Stimulated activated CD4-positive, alpha-beta T cell treated with anti-CD3 and anti-CD28 coated beads, TNF-alpha, amount 100 ng/mL, for 4 hours (primary cell): ENCODE data around the gene GLB1L3.
A peak's percentile ranks its signal among the peaks of the same experiment; 100 is the strongest.
"Not testable (repeated sequence)": the region's sequence is repeated elsewhere in the genome, so short reads cannot be mapped to it uniquely, and the experiment has no call there.

Source experiments
- DNase-seq, 3 experiments: peaks; one replicate each; pipeline ENCODE4 v3.0.0-alpha.2; 2020; ENCODE audit warnings: low read depth in 3 of 3

The GLB1L3 gene

DNA sequence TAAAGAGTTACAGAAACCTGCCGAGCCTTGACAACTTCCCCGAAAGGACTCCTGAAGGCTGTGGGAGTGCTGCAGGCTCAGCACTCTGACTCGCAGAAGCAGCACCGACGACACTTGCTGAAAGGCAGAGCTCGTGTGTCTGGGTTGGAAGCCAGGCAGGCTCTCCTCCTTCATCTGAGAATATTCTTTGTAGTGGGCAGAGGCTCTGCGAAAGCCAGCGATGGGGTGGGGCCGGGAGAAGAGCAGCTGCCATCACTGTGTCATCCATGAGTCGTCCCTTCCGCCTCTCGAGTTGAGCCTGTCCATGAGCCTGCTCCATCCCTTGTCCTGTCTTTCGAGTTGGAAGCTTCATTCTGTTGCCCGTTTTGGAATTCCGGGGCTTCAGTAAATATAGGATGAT, 67.5 kb downstream of the GLB1L3 start:
- no peak for DNase-seq

DNA sequence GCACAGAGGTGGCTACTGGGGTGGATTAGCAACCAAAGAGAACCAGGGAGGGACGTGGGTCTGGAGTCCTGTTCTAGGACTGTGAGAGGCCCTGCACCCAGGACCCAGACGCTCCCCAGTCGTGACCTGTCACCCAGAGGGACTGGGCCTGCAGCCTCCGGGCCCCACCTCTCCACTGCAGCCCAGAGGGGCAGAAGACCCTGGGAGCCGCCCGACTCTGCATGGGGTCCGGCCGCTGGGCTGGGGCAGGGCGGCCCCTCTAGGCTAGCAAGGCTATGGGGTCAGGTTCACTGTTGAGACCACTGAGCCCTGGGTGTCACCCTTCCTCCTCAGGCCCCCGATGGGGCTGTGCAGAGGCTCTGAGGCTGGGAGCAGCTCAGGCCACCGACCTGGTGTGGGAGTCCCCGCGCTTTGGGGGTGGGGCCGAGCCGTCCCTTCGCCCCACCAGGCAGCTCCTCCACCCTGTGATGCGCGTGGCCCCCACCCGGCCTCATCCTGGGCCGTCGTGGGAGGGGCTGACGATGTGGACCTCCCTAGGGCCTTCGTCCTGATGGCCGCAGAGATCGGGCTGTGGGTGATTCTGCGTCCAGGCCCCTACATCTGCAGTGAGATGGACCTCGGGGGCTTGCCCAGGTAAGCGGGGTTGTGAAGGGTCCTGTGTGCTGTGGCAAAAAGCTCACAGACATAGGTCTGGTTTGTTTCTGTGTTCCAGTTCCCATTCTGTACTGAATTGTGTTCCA, 68.5 kb downstream of the GLB1L3 start:
- DNase-seq: not testable (repeated sequence)

DNA sequence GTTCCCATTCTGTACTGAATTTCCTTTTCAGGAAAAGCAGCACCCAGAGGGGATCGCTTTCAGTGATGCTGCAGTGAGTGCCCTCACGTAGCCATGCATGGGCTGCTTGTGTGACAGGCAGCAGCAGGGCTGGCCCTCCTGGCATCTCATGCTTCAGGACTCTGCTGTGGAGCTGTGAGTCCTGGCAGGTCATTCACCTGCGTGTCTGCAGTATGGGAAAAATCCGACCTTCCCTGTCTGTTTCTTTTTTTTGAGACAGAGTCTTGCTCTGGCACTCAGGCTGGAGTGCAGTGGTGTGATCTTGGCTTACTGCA, 69.0 kb downstream of the GLB1L3 start:
- DNase-seq: no peak

DNA sequence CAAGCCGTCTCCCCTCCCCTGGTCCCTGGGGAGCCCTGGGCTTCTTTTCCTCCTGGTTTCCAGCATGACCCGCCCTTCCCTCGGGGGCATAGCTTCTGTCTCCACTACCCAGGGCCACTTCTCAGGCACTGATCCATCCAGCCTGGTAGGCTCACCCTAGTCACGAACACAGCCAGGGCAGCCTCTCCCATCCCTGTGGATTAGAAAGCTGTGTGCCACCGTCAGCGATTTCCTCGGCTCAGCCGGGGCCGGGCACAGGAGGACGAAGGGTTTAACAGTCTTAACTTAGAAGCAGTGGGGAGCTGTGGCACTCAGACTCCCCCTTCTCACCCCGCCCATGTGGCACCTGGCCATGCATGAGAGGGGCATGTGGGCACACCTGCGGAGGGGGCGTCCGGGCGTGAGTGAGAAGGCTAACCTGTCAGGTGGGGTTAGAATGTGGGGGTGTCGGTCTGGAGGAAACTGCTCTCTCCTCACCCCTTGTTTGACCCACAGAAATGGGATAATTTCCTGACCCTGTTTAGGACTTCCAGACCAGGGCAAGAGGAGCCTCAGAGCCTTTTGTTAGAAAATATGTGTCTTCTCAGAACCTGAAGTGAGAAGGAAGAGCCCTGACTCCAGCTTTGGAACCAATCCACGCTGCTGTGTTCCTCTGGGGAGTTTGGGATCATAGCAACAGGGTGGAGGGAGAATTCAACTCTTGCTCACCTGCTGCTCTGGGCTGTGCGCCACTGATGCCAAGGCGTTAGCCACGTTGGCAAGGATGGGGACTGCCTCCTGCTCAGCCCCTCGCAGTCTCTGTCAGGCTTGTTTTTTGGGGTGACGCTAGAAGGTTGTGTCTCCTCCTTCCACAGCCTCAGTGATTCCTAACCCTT, 70.2 kb downstream of the GLB1L3 start:
- no peak for DNase-seq

DNA sequence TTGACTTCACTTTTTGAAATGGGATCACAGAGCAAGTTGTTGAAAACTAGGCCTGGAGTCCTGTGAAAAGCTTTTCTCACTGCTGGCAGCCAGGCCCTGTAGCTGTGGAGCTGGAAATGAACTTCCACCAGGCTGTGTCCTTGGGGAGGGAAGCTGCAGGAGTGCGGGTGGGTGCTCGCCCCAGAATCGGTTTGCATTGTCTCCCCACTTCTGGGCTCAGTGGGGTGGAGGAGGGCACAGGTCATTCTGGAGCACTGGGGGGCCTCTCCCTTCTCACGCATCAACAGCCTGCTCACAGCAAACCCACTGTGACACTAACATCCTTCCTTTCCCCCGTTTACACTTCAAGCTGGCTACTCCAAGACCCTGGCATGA, 70.8 kb downstream of the GLB1L3 start:
- DNase-seq: no peak

DNA sequence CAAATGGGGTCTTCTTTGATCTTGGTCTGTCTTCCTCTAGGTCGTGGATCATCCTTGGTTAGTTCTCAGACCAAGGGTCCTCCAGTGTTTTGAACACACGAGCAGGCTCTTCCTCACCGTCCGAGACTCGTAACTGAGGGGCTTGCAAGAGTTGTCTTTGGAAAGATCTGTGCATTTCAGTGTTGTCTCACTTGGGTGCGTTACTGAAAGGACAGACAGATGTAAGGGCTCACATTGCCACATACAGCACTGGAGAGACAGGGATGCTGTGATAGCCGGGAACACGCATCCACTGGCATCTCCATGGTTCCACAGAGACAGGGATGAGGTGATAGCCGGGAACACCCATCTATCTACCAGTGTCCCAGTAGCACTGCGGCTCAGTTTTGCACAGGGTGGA, 71.3 kb downstream of the GLB1L3 start:
- DNase-seq: no peak

DNA sequence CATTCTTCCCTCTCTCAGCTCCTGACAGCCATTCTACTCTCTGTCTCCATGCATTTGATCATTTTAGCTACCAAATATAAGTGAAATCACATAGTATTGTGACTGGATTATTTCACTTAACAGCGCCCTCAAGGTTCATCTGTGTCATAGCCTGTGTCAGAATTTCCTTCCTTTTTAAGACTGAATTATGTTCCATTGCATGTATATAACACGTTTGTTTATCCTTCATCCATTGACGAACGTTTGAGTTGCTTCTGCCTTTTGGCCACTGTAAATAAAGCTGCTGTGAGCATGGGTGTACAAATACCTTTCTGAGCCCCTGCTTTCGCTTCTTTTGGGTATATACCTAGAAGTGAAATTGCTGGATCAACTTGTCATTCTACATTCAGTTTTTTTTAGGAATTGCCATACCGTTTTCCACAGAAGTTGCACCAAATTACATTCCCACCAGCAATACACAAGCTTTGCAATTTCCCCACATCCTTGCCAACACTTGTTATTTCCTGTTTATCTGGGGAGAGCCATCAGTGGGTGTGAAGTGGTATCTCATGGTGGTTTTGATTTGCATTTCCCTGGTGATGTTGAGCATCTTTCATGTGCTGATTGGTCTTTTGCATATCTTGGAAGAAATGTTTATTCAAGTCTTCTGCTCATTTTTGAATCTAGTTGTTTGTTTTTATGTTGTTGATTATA, 73.1 kb downstream of the GLB1L3 start:
- DNase-seq: no peak

DNA sequence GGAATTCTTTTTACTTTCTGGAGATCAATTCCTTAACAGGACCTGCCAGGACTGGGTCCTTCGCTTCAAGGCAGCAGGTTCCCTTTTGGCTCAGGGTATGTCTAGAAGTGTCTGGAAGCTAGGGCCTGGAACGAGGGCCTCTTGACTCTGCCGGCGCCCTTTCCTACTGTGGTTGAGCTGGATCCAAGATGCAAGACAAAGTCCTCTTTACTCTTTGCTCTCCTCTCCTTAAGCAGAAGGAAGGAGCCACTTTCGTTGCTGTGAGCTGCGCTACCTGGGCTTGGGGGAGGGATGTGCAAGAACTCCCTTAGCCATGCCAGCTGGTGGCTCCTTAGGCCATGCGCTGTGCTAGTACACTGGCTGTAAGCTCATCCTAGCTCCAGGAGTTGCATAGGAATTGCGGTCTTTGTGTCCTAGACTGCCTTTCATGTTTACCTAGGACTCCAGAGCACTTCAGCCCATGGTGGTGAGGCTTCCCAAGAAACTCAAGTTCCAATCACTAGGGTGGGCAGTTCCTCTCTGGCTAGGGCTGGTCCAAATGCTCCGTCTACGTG, 73.7 kb downstream of the GLB1L3 start:
- DNase-seq: no peak

DNA sequence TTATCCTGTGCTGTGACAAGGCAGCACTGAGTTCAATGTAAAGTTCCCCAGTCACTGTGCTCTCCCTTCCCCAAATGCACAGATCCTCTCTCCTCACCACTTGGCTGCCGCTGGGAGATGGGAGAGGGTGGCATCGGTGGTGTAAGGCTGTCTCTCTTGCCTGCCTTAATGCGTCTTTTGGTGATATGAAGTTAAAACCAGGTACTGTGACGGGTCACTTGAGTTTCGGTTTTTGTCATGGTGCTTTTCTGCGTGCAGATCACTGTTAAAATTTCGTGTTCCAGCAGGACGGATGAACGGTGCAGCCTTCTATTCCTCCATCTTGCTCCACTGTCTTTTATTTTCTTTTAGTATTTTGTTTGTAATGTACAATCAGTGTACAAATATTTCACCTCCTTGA, 74.2 kb downstream of the GLB1L3 start:
- DNase-seq: no peak

DNA sequence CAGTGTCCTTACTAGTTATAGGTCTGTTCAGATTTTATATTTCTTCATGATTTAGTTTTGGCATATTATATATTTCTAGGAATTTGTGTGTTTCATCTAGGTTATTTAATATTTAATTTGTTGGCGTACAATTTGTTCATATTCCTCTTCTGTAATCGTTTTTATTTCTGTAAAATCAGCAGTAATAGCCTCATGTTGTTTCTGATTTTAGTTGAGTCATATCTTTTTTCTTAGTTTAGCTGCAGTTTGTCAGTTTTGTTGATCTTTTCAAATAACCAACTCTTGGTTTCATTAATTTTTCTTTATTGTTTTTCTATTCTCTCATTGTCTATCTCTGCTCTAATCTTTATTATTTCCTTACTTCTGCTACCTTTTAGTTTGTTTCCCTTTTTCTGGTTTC, 75.9 kb downstream of the GLB1L3 start:
- DNase-seq: no peak

DNA sequence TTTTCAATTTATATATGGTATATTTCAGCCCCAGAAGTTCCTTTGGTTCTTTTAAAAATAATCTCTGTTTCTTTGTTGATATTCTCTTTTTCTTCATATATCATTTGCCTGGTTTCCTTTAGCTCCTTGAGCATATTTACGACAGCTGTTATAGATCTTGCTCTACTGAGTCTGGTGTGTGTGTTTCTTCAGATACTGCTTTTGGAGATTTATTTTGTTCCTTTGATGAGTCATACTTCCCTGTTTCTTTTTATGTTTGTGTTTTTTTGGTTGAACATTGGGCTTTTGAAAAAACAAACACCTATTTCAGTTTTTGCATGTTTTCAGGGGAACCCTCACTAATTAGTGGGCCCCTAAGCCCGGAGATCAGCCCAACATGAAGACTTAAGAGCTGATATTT, 79.0 kb downstream of the GLB1L3 start:
- no peak for DNase-seq

DNA sequence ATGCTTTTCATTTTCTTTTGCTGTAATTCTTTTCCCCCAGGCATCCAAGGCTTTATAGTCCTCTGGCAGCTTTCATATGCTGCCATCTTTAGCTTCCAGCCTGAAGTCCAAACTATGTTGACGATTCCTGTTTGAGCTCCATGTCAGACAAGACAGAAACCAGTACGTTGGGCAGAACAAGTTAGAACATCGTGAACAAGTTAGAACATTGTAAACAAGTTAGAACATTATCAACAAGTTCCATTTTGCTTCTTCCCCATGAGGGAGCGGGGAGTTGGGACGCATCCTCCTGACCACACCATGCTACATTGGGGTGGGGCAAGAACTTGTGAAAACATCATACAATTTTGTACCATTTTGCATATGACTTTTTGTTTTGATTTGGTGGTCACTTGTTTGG, 79.5 kb downstream of the GLB1L3 start:
- DNase-seq: no peak

DNA sequence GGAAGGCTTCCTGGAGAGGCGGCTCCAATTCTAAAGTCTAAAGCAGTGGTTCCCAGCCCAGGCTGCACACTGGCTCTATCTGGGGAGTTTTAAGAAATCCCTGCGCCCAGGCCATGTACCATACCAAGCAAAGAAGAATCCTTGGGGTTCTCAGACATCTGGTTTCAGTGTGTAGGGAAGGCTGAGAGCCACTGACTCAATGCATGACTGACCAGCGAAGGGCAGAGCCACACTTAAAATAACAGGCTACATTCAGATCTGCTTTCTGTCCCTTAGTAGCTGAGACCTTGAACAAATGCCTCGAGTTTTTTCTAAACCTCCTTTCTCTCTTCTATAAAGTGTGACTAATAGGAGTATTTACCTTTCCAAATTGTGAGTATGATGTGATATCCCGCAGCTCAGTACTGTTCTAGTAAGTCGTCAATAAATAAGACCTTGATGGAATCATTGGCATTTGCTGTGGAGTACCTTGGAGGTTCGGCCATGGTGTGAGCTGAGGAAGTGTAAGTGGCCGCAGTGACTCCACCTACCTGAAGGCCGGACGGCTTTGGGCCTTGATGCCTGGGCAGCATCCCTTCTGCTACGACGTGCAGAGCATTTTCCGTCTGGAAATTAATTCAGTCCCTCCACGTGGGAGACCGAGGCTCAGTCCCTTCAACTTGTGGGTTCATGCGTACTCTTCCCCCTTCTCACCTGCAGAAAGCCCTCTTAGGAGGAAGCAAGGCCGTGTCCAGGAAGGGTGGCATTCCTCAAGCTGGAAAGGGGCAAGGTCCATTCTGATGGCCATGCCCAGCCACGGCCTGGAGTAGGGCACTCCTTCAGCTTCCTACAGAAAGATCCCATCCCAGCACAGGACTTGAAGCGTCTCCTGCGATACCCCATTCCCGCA, 80.7 kb downstream of the GLB1L3 start:
- no peak for DNase-seq

DNA sequence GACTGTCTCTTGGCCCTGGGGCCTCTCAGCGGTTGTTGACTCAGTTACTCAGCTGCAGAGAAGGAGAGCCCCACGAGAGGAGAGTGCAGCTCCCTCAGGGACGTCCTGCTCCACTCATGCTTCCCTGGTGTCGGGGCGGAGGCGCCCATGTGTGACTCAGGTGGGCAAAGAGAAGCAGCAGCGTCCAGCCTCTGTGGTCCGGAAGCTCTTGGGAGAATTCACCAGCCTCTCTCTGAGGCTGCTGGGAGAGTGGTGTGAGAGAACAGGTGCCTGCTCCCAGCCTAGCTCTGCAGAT, 81.3 kb downstream of the GLB1L3 start:
- DNase-seq: no peak

DNA sequence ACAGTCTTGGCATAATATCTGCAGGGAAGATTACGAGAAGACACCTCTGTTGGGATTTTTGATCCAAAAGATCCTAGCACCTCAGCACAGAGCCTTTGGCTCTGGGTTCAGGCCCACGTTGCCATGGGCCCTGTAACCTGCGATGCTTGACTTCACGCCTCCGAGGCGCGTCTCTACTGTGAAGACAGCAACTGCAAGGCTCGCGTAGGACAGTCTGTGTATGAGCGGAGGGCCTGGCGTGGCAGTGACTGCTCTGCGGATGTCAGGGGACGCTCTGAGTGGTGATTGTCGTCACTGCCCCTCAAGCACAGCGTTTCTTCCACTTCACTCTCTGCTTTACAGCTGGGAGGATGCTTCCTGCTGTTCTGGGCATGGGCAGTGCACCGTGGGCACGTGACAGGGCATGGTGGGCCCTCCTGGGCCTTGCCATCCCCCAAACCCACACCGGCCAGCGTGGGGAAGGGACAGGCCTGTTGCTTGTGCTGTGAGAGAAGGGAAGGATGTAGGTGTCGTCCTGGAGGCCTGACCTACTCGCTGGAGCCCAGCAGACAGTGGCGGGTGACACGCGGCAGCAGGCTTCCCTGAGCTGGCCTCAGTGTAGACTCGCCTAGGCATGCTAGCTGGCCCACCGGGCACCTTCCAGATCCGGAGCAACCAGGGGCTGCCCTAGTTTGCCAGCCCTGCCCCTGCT, 82.1 kb downstream of the GLB1L3 start:
- DNase-seq: no peak

DNA sequence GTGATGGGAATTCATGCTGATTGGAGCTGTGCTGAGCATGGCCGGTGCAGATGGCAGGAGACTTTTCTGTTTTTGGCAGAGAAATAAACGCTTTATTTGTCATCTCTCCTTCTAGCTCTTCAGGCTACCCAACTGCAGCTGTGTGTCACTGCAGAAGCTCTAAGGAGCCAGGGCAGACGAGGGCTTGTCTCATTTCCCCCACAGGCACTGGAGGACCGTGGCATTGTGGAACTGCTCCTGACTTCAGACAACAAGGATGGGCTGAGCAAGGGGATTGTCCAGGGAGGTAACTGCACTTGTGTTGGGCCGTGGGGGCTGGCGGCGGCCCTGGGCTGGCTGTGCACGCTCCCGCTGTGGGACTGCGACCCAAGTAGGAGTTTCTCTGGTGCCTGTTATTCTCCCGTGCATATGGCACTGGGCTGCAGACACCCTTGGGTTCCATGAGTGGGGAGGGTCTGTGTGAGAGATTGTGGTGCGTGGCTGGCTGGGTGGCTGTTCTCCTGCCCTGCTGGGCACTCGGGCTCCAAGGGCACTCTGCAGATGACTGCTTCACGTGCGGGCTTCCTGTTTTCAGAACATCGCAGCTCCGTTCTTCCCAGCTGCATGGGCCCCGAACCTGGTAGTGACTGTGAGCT, 82.8 kb downstream of the GLB1L3 start:
- DNase-seq: no peak

DNA sequence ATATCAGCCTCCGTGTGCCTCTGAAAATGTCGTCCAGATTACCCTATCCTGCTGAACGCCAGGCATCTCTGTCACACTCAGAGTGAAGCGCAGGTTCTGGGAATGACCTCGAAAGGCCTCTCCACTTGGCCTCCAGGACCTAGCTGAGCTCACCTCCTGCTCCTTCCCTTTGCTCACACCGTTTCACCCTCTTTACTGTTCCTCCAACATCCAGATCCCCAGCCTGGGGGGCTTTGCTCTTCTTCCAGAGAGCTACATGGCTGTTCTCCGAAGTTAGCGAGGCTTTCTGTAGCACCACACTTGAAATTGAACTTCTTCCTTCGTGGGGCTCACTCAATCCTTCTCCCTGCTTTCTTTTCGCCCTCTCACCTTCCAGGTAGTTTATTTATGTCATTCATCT, 83.5 kb downstream of the GLB1L3 start:
- DNase-seq: no peak

DNA sequence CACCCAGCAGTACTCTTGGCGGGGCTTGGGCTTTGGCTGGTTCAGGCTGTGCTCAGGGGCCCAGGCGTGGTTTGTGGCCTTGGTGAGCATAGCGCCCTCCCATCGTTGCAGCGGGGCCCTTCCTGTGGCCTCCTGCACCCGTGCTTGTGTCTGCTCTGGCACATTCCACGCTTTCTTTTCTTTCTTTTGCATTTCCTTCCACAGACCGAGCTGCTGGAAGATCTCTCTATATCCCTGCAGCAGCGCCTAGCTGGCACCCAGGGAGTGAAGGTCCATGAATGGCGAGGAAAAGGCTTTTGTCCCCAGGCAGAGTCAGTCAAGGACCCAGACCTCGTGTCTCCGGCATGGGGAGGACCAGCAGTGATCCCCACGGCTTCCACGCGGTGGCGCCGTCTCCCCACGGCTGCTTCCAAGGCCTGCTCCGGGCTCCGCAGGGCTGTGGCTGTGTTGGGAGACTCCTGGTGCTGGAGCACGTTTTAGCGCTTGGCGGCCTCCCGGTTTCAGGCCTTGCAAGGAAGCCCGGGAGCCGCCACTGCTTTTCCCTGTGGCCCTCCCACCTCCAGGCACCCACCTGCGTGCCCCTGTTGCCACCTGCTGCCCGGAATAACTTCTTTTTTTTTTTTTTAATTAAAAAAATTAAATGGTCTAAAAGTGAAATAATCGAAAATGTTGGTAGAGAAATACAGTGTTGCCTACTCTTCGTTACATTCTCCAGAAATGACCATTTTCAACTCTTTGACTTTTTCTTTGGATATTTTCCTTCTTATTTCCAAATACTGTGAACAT, 84.1 kb downstream of the GLB1L3 start:
- DNase-seq: peak; percentile 41 to 52 (median 52)

DNA sequence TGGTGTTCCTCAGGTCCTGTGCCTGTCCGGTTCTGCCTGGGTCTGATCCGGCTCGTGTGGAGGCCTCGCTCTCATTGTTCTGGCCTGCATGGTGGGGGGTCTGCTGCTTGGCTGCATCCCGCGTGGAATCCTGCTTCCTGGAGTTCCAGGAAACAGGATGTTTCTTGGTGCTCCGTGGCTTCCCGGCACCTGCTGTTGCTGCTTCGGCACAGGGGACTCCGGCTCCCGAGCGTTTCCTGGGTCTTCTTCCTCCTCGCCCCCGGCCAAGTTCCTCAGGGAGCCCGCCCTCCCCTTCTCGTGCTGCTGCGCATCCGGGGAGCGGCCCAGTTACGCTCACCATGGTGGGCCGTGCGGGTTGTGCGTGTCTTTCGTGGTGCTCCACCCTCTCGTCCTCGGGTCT, 85.5 kb downstream of the GLB1L3 start:
- no peak for DNase-seq
